Ramos (cell line): ENCODE data around the gene RRM1.

Experiments
- in situ Hi-C: fragments of 300-500 bp; cut with MboI; formaldehyde crosslinking; loops from one replicate; pipeline ENCODE4 v1.14.3; 2022; ENCODE audit warnings: low sequenced_read_pairs; ENCODE audit not compliant: unreplicated experiment

RRM1 gene

DNA sequence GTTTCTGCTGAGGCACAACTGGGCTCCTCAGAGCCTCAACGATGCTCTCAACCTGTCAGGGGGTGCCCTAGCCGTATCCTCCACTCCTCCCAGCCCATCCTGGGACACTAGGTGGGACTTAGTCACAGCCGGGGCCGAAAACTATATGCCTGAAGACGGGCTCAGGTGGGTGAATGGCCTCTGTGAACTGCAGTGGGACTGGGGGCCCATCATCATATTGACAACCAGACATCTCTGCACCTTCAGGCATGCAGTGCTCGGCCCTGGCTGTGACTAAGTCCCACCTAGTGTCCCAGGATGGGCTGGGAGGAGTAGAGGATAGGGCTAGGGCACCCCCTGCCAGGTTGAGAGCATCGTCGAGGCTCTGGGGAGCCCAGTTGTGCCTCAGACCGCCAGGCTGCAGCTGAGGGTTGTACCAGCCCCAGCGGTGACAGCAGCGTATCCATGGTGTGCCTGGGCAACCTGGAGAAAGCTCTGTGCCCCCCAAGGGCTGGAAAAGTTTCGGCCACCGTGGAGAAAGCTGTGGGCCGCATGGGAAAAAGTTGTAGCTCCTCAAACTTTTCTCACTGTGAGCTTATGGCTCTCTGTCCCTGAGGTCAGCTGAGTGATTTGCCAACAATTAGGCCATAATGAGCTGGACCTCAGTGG lies 88.9 kb downstream of the RRM1 start:
- in situ Hi-C loops = no loop called here

DNA sequence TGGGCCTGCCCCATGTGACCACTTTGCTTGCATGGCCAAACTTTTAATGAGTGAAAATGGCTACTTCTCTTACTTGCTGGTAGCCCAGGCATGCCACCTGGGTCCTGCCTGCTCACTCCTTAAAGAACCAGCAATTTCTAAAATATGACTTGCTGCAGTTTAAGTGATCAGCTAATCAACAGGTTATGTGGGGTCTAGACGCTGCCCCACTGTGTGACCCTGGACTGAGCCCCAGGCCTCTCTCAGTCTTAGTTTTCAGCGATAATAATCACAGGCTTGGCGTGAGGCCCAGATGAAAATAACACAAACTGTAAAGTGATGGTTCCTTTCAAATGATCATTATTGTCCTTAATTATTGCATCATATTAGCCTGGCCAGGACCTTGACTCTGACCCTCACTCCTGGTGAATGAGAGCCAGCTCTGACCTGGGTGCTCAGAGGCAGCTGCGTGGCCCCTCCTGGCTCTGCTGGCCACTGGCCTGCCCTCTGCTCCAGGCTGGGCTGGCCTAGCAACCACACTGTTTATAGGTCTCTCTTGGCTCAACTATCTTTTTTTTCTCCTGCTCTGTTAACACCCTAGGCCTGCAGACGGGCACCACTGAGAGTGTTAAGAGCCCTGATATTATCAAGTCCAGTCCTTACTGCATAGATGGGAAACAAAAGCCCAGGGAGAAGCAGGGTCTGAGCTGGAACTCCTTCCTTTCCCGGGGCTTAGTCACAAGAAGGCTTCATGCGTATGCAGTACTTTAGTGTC lies 89.7 kb downstream of the RRM1 start:
- in situ Hi-C loops = no loop called here

DNA sequence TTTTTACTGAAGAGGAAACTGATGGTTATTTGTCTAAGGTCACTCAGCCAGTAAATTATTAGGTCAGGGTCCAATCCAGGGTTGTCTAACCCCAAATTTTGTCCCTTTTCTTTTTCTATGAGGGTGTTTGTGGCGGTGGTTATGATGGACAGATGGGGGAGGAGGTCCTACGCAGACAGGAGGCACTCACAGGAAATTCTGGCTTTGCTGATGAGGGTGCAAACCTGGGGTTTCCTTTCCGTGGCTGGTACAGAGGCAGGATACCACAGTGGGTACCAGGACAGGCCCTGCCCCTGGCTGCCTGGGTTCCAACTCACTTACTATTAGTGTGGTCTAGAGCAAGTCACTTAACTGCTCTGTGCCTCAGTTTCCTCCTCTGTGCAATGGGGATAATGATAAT lies 91.0 kb downstream of the RRM1 start:
- in situ Hi-C loops = loop anchor here (5.0 kb wide), 1 partner anchor 357 kb away; no protein-coding TSS in a partner anchor

DNA sequence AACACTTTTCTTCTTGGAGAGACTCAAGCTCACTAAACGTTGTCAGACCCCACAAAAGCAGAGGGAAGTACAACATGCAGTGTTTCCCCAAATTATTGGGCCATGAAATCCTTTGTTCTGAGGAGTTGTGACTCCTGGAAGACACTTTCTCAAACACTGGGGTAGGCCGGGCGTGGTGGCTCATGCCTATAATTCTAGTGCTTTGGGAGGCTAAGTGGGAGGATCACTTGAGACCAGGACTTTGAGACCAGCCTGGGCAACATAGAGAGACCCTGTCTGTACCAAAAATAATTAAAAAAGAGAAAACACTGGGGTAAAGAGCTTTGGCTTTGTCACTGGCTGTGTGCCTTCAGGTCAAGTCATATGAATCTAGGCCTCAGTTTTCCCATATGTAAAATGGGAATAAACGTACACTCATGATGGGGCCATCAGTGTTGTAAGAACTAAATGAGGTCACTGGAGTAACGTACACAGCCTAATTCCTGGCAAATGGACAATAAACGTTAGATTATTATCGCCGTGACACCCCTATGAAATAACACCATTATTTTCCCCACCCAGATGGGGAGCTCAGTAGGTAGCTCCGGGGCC lies 92.0 kb downstream of the RRM1 start:
- in situ Hi-C loops = loop anchor here (5.0 kb wide), 1 partner anchor 356 kb away; no protein-coding TSS in a partner anchor

DNA sequence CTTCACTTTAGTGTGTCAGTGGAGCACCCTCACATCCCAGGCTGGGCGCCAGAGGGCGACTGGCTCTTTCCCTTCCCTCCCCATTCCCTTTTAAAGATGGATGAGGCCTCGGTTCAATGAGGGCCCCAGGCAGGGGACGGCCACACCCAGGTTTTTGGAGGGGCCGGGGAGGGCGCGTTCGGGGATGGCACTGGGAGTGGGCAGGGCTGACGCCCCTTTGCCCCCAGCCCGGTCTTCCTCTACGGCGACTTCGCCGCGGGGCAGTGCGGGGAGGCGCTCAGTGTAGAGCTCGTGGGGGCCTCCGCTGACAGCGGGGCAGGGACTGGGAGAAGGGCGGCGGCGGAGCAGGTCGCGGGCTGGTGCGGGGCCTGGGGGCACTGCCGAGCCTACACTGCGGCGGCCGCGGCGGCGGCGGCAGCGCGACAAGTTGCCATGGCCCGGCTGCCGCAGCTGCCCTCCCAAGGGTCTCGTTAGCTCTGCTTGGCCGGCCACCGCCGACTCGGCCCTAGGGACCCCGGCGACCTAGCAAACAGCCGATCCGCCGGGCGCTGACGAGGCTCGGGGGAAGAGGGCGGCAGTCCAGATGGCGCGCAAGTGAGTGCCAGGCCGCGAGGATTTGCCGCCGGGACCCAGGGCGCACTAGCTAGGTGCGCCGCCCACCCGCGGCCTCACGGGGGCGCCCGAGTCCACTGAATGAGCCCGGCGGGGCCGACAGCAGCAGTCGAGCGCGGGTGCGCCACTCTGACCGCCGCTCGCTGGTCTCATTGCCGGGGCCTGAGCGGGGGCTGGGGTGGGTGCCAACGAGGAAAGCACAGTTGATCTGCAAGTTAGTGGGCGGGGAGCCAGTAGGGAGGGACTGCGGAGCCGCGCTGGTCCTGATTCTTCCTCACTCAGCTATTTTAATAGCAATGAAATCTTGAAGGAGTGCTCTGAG lies 92.7 kb downstream of the RRM1 start:
- in situ Hi-C loops = loop anchor here (5.0 kb wide), 1 partner anchor 355 kb away; no protein-coding TSS in a partner anchor
